ENCODE measurements around the gene PPP4R4. TPM values are rescaled to one million over a fixed set of nuclear protein-coding genes. Genes with fewer than 3 reads are reported as not detected.
"Not testable (repeated sequence)": the region's sequence is repeated elsewhere in the genome, so short reads cannot be mapped to it uniquely, and the experiment has no call there.

Gene PPP4R4
- total and polyA plus RNA-seq, 3 donors from 2014 or later: 15.8 to 26.7 (median 24.3) TPM

- intact Hi-C loops (cut with DNase I; ENCODE audit: low total_unique reads): no loop called here
- no peak for DNase-seq
- Histone ChIP-seq H3K27me3 (no peaks in the 10 kb centered on the region), H3K27ac (no peak overlapping the region), H3K4me3 (no peak overlapping the region), H3K9me3 (no peaks in the 10 kb centered on the region), H3K4me1 (no peaks in the 10 kb centered on the region), H3K36me3 (ENCODE audit: low read depth, missing control alignments) (no peaks in the 10 kb centered on the region)
- WGBS, 2 donors: 90 to 94% methylated on average over 4 of the region's 4 CpGs
- no peak for TF ChIP-seq CTCF (IDR thresholded peaks at IDR 0.05)
- TF ChIP-seq POLR2A (IDR thresholded peaks at IDR 0.05): no peak
Measured at GRCh38 chr14:94143711-94144110, 30.4 kb upstream of the PPP4R4 start.

GRCh38 chr14:94144765-94145164 lies 29.4 kb upstream of the PPP4R4 start:
- Histone ChIP-seq H3K27ac (no peak overlapping the region), H3K4me1 (no peaks in the 10 kb centered on the region), H3K4me3 (no peak overlapping the region), H3K36me3 (ENCODE audit: low read depth, missing control alignments) (no peaks in the 10 kb centered on the region), H3K27me3 (no peaks in the 10 kb centered on the region), H3K9me3 (no peaks in the 10 kb centered on the region)
- intact Hi-C loops (cut with DNase I; ENCODE audit: low total_unique reads): no loop called here
- no peak for DNase-seq
- TF ChIP-seq CTCF (IDR thresholded peaks at IDR 0.05) (no peak), POLR2A (IDR thresholded peaks at IDR 0.05) (no peak)
- WGBS, 2 donors: 57 to 79% methylated on average over 1 of the region's 1 CpG

GRCh38 chr14:94145902-94146527 lies 28.1 kb upstream of the PPP4R4 start:
- Histone ChIP-seq H3K9me3 (no peaks in the 10 kb centered on the region), H3K36me3 (ENCODE audit: low read depth, missing control alignments) (no peaks in the 10 kb centered on the region), H3K27me3 (no peaks in the 10 kb centered on the region), H3K4me1 (no peaks in the 10 kb centered on the region), H3K27ac (no peak overlapping the region), H3K4me3 (no peak overlapping the region)
- no peak for DNase-seq
- intact Hi-C loops (cut with DNase I; ENCODE audit: low total_unique reads): no loop called here
- 73 to 89% methylated on average over 6 of the region's 6 CpGs for WGBS, 2 donors
- TF ChIP-seq CTCF (IDR thresholded peaks at IDR 0.05) (no peak), POLR2A (IDR thresholded peaks at IDR 0.05) (no peak)

- no peaks in the 10 kb centered on the region for H3K27me3 ChIP-seq
- no peak for DNase-seq
- H3K4me3 ChIP-seq: no peak overlapping the region
- no peaks in the 10 kb centered on the region for H3K9me3 ChIP-seq
- intact Hi-C loops (cut with DNase I; ENCODE audit: low total_unique reads): no loop called here
- TF ChIP-seq POLR2A (IDR thresholded peaks at IDR 0.05): no peak
- no peak for TF ChIP-seq CTCF (IDR thresholded peaks at IDR 0.05)
- H3K4me1 ChIP-seq: no peaks in the 10 kb centered on the region
- WGBS, 2 donors: 86 to 97% methylated on average over 1 of the region's 1 CpG
- no peak overlapping the region for H3K27ac ChIP-seq
- no peaks in the 10 kb centered on the region for H3K36me3 ChIP-seq (ENCODE audit: low read depth, missing control alignments)
Measured at GRCh38 chr14:94152676-94153075, 21.4 kb upstream of the PPP4R4 start.

GRCh38 chr14:94153750-94154342 lies 20.3 kb upstream of the PPP4R4 start:
- Histone ChIP-seq H3K27me3 (no peaks in the 10 kb centered on the region), H3K27ac (no peak overlapping the region), H3K9me3 (no peaks in the 10 kb centered on the region), H3K4me1 (no peaks in the 10 kb centered on the region), H3K4me3 (no peak overlapping the region), H3K36me3 (ENCODE audit: low read depth, missing control alignments) (no peaks in the 10 kb centered on the region)
- WGBS, 2 donors: 90 to 96% methylated on average over 6 of the region's 6 CpGs
- intact Hi-C loops (cut with DNase I; ENCODE audit: low total_unique reads): no loop called here
- TF ChIP-seq CTCF (IDR thresholded peaks at IDR 0.05) (no peak), POLR2A (IDR thresholded peaks at IDR 0.05) (no peak)
- no peak for DNase-seq

GRCh38 chr14:94156143-94156542 lies 18.0 kb upstream of the PPP4R4 start:
- H3K4me3 ChIP-seq; intact Hi-C loops (cut with DNase I; ENCODE audit: low total_unique reads); H3K27ac ChIP-seq; H3K27me3 ChIP-seq; H3K9me3 ChIP-seq; H3K36me3 ChIP-seq (ENCODE audit: low read depth, missing control alignments); H3K4me1 ChIP-seq; DNase-seq: not testable (repeated sequence)
- WGBS, 2 donors: 97 to 100% methylated on average over 1 of the region's 1 CpG

Data from testis (tissue), 3 donors.